BE2C (cell line): Measurements from ENCODE around the gene CCKAR. TPM values are rescaled to one million over a fixed set of nuclear protein-coding genes. Genes with fewer than 3 reads are reported as not detected.

Experiments used
- DNase-seq: peaks from one replicate; pipeline ENCODE4 v3.0.0-alpha.2; 2020
- H3K27me3 ChIP-seq: fragments of 250-450 bp; sonication (Bioruptor Pico); 2 replicates; pipeline ENCODE4 v1.5.1; 2020; ENCODE audit warnings: mild to moderate bottlenecking
- H3K36me3 ChIP-seq: fragments of 250-450 bp; sonication (Bioruptor Pico); 2 replicates; pipeline ENCODE4 v1.5.1; 2020; ENCODE audit warnings: mild to moderate bottlenecking
- H3K4me1 ChIP-seq: fragments of 250-450 bp; sonication (Bioruptor Pico); 2 replicates; pipeline ENCODE4 v1.5.1; 2020
- H3K4me3 ChIP-seq: 2 replicates; pipeline ENCODE4 v1.5.1; 2011; ENCODE audit warnings: low read depth, low read length
- H3K9me3 ChIP-seq: fragments of 250-450 bp; sonication (Bioruptor Pico); 2 replicates; pipeline ENCODE4 v1.5.1; 2020
- CTCF ChIP-seq: IDR thresholded peaks from 2 replicates; pipeline ENCODE4 v1.5.1; 2012; ENCODE audit warnings: mild to moderate bottlenecking, low read depth, low read length
- polyA plus RNA-seq: library from polyadenylated mRNA; unstranded; fragments of >200 nt; gene quantifications from one replicate; pipeline ENCODE4 v1.2.1, GENCODE V29; 2012; ENCODE audit warnings: low read depth, missing spikeins; ENCODE audit not compliant: insufficient read length, insufficient read depth

CCKAR gene, protein sequence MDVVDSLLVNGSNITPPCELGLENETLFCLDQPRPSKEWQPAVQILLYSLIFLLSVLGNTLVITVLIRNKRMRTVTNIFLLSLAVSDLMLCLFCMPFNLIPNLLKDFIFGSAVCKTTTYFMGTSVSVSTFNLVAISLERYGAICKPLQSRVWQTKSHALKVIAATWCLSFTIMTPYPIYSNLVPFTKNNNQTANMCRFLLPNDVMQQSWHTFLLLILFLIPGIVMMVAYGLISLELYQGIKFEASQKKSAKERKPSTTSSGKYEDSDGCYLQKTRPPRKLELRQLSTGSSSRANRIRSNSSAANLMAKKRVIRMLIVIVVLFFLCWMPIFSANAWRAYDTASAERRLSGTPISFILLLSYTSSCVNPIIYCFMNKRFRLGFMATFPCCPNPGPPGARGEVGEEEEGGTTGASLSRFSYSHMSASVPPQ
- polyA plus RNA-seq = not detected

DNA sequence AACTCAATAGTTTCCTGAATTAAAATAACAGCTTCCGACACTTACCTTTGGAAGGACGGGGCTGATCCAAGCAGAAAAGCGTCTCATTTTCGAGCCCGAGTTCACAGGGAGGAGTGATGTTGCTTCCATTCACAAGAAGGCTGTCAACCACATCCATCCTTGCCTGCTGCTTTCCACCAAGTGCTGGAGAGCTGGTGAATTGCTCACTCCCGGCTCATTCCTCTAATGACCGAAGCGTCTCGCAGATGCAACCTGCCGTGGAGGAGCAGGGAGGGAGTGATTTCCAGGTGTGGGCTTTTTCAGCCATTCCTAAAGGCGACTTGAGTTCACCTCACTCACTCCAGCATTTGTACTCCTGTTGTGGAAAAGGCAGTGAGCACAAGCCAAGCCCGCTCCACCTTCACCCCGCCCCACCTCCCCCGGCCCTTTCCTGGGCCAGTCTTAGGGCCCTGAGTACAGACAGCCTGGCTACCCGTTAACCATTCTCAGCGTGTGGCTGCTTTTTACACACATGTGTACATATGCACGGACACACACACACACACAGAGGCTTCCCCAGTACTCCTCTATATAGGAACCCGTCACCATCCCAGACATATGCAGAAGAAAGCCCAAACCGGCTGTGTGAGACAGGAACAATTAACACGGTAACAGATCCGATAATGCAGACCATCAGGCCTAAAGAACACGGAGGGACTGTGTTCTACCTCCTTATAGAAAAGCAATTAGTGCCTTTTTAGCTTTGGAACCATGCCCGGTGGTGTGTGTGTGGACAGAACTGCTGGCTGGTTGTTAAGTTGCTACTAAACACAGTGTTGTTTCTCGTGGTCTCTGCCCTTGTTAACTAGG is at the start of gene CCKAR:
Gene CCKAR, minus strand, starts transcription at position 374 of the 849 bp plus-strand sequence. Its CDS starts 217 bp downstream, at position 157.
- no peaks in the 10 kb centered on the region; the same call in 1 of the 2 replicates for H3K27me3 ChIP-seq
- TF ChIP-seq CTCF = no peak
- no peak for DNase-seq
- H3K9me3 ChIP-seq = no peaks in the 10 kb centered on the region
- no peaks in the 10 kb centered on the region for H3K36me3 ChIP-seq
- H3K4me1 ChIP-seq = no peaks in the 10 kb centered on the region
- no peak within 1 kb of the TSS for H3K4me3 ChIP-seq

GRCh38 chr4:26533685-26534084 is 43.4 kb upstream of the CCKAR start:
- no peak for TF ChIP-seq CTCF
- DNase-seq = no peak
- H3K4me1 ChIP-seq = no peaks in the 10 kb centered on the region

GRCh38 chr4:26531491-26532116 is 41.3 kb upstream of the CCKAR start:
- H3K9me3 ChIP-seq = no peaks in the 10 kb centered on the region
- no peak for DNase-seq
- no peak for TF ChIP-seq CTCF
- no peaks in the 10 kb centered on the region for H3K27me3 ChIP-seq
- no peak overlapping the region for H3K4me3 ChIP-seq
- no peaks in the 10 kb centered on the region for H3K4me1 ChIP-seq
- H3K36me3 ChIP-seq = no peaks in the 10 kb centered on the region

More at GRCh38 chr4:26533685-26534084, 43.4 kb upstream of the CCKAR start:
- H3K36me3 ChIP-seq = no peaks in the 10 kb centered on the region
- H3K9me3 ChIP-seq = no peaks in the 10 kb centered on the region
- no peaks in the 10 kb centered on the region for H3K27me3 ChIP-seq
- H3K4me3 ChIP-seq = no peak overlapping the region

DNA sequence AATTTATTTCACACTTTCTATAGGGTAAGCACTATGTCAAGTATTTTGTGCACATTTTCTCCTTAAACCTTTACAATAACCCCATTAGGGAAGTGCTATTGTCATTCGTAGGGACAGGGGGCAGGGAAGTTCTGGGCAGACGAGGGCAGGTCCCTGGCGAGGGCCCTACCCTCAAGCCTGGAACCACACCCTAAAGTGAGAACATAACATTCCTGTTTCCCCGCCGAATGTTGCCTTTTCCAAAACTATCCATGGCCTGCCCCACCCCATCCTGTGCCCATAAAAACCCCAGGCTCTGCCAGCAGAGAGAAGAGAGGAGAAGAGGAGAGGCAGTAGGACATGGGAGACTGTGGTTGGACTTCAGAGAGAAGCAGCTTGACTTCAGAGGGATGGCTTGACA is 39.8 kb upstream of the CCKAR start:
- Histone ChIP-seq H3K27me3 (no peaks in the 10 kb centered on the region), H3K36me3 (no peaks in the 10 kb centered on the region), H3K4me3 (no peak overlapping the region), H3K4me1 (no peaks in the 10 kb centered on the region), H3K9me3 (no peaks in the 10 kb centered on the region)
- DNase-seq = no peak
- no peak for TF ChIP-seq CTCF

DNA sequence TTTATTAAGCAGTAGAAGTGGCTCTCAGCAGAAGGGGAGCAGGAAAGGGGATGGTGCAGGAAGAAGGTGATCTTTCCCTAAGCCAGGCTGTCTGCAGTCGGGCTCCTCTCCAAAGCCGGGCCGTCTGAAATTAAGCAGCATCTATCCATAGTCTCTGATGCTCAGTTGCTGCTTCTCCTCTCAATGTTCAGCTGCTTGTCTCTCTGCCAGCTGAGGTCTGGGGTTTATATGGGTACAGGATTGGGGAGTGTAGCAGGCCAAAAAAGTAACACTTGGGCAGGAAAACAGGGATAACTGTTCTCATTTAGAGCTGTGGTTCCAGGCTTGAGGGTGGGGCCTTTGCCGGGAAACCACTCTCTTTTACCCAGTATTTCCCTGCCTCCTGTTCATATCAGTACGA is 39.2 kb upstream of the CCKAR start:
- H3K36me3 ChIP-seq = no peaks in the 10 kb centered on the region
- H3K4me1 ChIP-seq = no peaks in the 10 kb centered on the region
- no peaks in the 10 kb centered on the region for H3K27me3 ChIP-seq
- no peak overlapping the region for H3K4me3 ChIP-seq
- DNase-seq = no peak
- no peaks in the 10 kb centered on the region for H3K9me3 ChIP-seq
- TF ChIP-seq CTCF = no peak
